Activated T-helper 9 cell treated with anti-CD3 and anti-CD28 coated beads, Interleukin-2, amount 50 U/mL, for 16 hours (primary cell): ENCODE data around the gene MBNL3.
"Not testable (repeated sequence)": the region's sequence is repeated elsewhere in the genome, so short reads cannot be mapped to it uniquely, and the experiment has no call there.

ENCODE experiments used
- DNase-seq: peaks from one replicate; pipeline ENCODE4 v3.0.0-alpha.2; 2020; ENCODE audit warnings: low read depth

The MBNL3 gene

GRCh38 chrX:132375941-132376340 lies 112.9 kb downstream of the MBNL3 start:
- DNase-seq, result no peak

GRCh38 chrX:132373610-132374009 lies 115.2 kb downstream of the MBNL3 start:
- no peak for DNase-seq

GRCh38 chrX:132369617-132370326 lies 119.1 kb downstream of the MBNL3 start:
- no peak for DNase-seq

GRCh38 chrX:132367984-132368383 lies 120.9 kb downstream of the MBNL3 start:
- DNase-seq, result no peak

- DNase-seq, result no peak
Measured at GRCh38 chrX:132367314-132367713, 121.5 kb downstream of the MBNL3 start.

GRCh38 chrX:132365490-132365889 lies 123.3 kb downstream of the MBNL3 start:
- DNase-seq, result no peak

GRCh38 chrX:132364313-132364712 lies 124.5 kb downstream of the MBNL3 start:
- DNase-seq, result no peak

GRCh38 chrX:132353430-132353829 lies 135.4 kb downstream of the MBNL3 start:
- DNase-seq, result no peak

- DNase-seq, result no peak
Measured at GRCh38 chrX:132336172-132336571, 152.7 kb downstream of the MBNL3 start.

- no peak for DNase-seq
Measured at GRCh38 chrX:132333351-132333750, 155.5 kb downstream of the MBNL3 start.

GRCh38 chrX:132331532-132331931 lies 157.3 kb downstream of the MBNL3 start:
- DNase-seq, result no peak

- no peak for DNase-seq
Measured at GRCh38 chrX:132331000-132331399, 157.8 kb downstream of the MBNL3 start.

GRCh38 chrX:132330156-132330729 lies 158.6 kb downstream of the MBNL3 start:
- DNase-seq, result no peak

GRCh38 chrX:132326960-132327359 lies 161.9 kb downstream of the MBNL3 start:
- DNase-seq, result not testable (repeated sequence)
